Transverse colon (tissue), 4 donors: Measurements from ENCODE around the gene POC1A. TPM values are rescaled to one million over a fixed set of nuclear protein-coding genes. Genes with fewer than 3 reads are reported as not detected.

Experiments used
- DNase-seq: peaks from one replicate; pipeline ENCODE4 v3.0.0-alpha.2; 2019
- H3K27ac ChIP-seq, 4 donors: fragments of 200-600 bp; sonication (generic); 2 replicates each; pipeline ENCODE4 v1.5.1; 2016 to 2018; ENCODE audit warnings: inconsistent platforms in 4 of 4
- H3K27me3 ChIP-seq: fragments of 200-600 bp; sonication (generic); 2 replicates; pipeline ENCODE4 v1.5.1; 2017; ENCODE audit warnings: inconsistent platforms
- H3K36me3 ChIP-seq, 4 donors: fragments of 200-600 bp; sonication (generic); 2 replicates each; pipeline ENCODE4 v1.5.1; 2017 to 2019; ENCODE audit warnings: inconsistent platforms in 4 of 4
- H3K4me1 ChIP-seq, 4 donors: fragments of 200-600 bp; sonication (generic); 2 replicates each; pipeline ENCODE4 v1.5.1; 2017 to 2020; ENCODE audit warnings: inconsistent platforms in 4 of 4
- H3K4me3 ChIP-seq, 4 donors: fragments of 200-600 bp; sonication (generic); 1 replicate in 1 of 4; 2 replicates in 3 of 4; pipeline versions ENCODE4 v1.5.1 to v1.6.1; 2017 to 2019; ENCODE audit warnings: inconsistent platforms in 4 of 4
- H3K9me3 ChIP-seq, 2 donors: fragments of 200-600 bp; sonication (generic); 2 replicates each; pipeline ENCODE4 v1.5.1; 2017 to 2019; ENCODE audit warnings: inconsistent platforms in 2 of 2
- EP300 ChIP-seq: sonication (generic); formaldehyde crosslinking; IDR thresholded peaks from one replicate; pipeline ENCODE4 v1.6.1; 2017; ENCODE audit warnings: antibody characterized with exemption, low read depth
- POLR2A ChIP-seq: fragments of 450-650 bp; IDR thresholded peaks from one replicate; pipeline ENCODE4 v1.6.1; 2016; ENCODE audit warnings: antibody characterized with exemption, mild to moderate bottlenecking, moderate library complexity
- POLR2AphosphoS5 ChIP-seq, 3 donors: sonication (generic); formaldehyde crosslinking; IDR thresholded peaks; one replicate each; pipeline ENCODE4 v1.6.1; 2016; ENCODE audit warnings: antibody characterized with exemption in 3 of 3
- WGBS, 2 donors: methylation state at CpG; one replicate each; pipeline ENCODE4 v1.1.5; 2018; ENCODE audit warnings: low coverage in 1 of 2; 5-methylcytosine and 5-hydroxymethylcytosine counted together
- in situ Hi-C, 4 donors: fragments of 200-750 bp; cut with MboI; loops; one replicate each; pipeline versions ENCODE4 v1.15.0 to v1.15.1; 2017; ENCODE audit warnings: low sequenced_read_pairs in 3 of 4, low pct_ligation_motif_present in 1 of 4, low pct_unique_long_range_greater_than_20kb in 1 of 4
- intact Hi-C: fragments of 100-400 bp; cut with DNase I; formaldehyde crosslinking; loops from one replicate; pipeline ENCODE4 v1.15.1; 2023; ENCODE audit warnings: low total_unique reads
- total RNA-seq, 4 donors: library from RNA; depleted of rRNA; stranded (reverse); fragments of >200 nt; gene quantifications; one replicate each; pipeline ENCODE4 v1.1.0, GENCODE V29; 2016
- TF ChIP-seq, protein P1 (sequence below), 5 experiments: fragments of 200-600 bp in 3 of 5; fragments of 450-650 bp in 2 of 5; sonication (generic) in 3 of 5; IDR thresholded peaks; 1 replicate in 2 of 5; 2 replicates in 3 of 5; pipeline ENCODE4 v1.5.1; 2016 to 2017; ENCODE audit warnings: antibody characterized with exemption in 5 of 5, inconsistent platforms in 3 of 5, mild to moderate bottlenecking in 2 of 5, moderate library complexity in 1 of 5

The POC1A gene
- total RNA-seq, 4 donors from 2014 or later, result 0.80 to 3.1 (median 2.2) TPM; not detected in 1

GRCh38 chr3:52095990-52096775 is 58.0 kb downstream of the POC1A start:
- DNase-seq, result no peak
- Histone ChIP-seq H3K27me3 (no peaks in the 10 kb centered on the region), H3K4me1 (no peaks in the 10 kb centered on the region), H3K4me3 (no peak overlapping the region), H3K9me3 (no peaks in the 10 kb centered on the region), H3K27ac (no peak overlapping the region), H3K36me3 (no peaks in the 10 kb centered on the region)
- intact Hi-C loops (no loop called here), in situ Hi-C loops (no loop called here)
- TF ChIP-seq, protein P1, sequence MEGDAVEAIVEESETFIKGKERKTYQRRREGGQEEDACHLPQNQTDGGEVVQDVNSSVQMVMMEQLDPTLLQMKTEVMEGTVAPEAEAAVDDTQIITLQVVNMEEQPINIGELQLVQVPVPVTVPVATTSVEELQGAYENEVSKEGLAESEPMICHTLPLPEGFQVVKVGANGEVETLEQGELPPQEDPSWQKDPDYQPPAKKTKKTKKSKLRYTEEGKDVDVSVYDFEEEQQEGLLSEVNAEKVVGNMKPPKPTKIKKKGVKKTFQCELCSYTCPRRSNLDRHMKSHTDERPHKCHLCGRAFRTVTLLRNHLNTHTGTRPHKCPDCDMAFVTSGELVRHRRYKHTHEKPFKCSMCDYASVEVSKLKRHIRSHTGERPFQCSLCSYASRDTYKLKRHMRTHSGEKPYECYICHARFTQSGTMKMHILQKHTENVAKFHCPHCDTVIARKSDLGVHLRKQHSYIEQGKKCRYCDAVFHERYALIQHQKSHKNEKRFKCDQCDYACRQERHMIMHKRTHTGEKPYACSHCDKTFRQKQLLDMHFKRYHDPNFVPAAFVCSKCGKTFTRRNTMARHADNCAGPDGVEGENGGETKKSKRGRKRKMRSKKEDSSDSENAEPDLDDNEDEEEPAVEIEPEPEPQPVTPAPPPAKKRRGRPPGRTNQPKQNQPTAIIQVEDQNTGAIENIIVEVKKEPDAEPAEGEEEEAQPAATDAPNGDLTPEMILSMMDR (IDR thresholded peaks at IDR 0.05), result no peak
- WGBS, 2 donors, result 92% methylated on average over 8 of the region's 8 CpGs; no CpG with 5 or more reads in 1 of the 2 donors

DNA sequence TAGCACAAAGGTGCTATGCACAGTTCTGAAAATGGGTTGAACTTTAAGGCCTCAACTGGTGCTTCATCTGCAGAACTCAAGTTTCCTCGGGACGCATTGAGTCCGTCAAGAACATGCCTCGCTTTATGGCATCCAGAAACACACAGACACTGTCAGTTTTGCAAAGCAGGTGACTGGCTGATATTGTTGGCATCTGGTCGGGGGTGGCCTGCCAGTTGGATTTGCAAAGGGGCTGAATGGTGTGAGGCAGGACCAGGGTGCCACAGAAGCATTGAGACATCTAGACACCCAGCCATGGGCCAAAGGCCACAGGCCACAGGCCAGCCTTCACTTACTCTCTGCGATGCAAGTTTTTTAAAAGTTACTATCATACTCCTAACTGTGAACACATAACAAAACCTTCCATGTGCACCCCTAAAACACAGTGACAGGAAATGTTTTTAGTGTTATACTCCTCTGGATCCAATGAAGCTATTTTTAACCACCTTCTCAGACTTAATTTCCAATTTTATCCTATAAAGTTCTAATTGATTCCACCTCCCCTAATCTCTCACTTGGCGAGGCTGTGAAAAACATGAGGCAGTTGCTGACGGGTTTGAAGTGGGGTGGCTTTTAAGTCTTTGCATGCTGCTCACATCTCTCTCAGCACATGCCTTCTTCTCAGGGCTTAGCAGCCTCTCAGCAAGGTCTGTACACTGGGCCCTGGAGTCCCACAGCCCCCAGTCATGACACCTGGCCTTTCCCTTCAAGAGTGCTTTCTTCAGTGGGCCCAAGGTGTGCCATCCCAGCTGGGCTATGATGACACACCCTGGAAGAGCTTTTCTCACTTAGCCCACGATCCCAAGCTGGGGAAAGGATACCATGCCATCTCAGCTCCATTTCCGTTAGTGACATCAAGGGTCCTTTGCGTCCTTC is 59.4 kb downstream of the POC1A start:
- no peak overlapping the region for H3K4me3 ChIP-seq
- H3K27ac ChIP-seq, result no peak overlapping the region
- TF ChIP-seq POLR2AphosphoS5 (IDR thresholded peaks at IDR 0.05) (no peak), POLR2A (no peak), EP300 (no peak)
- TF ChIP-seq, protein P1 (IDR thresholded peaks at IDR 0.05), result no peak
- H3K27me3 ChIP-seq, result no peaks in the 10 kb centered on the region
- in situ Hi-C loops, result no loop called here
- intact Hi-C loops, result no loop called here
- H3K4me1 ChIP-seq, result peaks cover 0 to 5% (median 4%) of the 10 kb centered on the region in 4 donors
- 96 to 97% methylated on average over 5 to 11 of the region's 11 CpGs for WGBS, 2 donors
- no peaks in the 10 kb centered on the region for H3K36me3 ChIP-seq
- DNase-seq, result no peak
- no peaks in the 10 kb centered on the region for H3K9me3 ChIP-seq

- no peak for TF ChIP-seq EP300
- TF ChIP-seq, protein P1 (IDR thresholded peaks at IDR 0.05), result no peak
- no peak for DNase-seq
- intact Hi-C loops, result no loop called here
- no peaks in the 10 kb centered on the region for H3K27me3 ChIP-seq
- H3K27ac ChIP-seq, result no peak overlapping the region
- in situ Hi-C loops, result no loop called here
- 96% methylated on average over 5 of the region's 7 CpGs; no CpG with 5 or more reads in 1 of the 2 donors for WGBS, 2 donors
- H3K9me3 ChIP-seq, result no peaks in the 10 kb centered on the region
- H3K4me1 ChIP-seq, result peaks cover 0 to 5% (median 4%) of the 10 kb centered on the region in 4 donors
- H3K36me3 ChIP-seq, result no peaks in the 10 kb centered on the region
- H3K4me3 ChIP-seq, result no peak overlapping the region
Observed at GRCh38 chr3:52093756-52094545, 60.3 kb downstream of the POC1A start.

GRCh38 chr3:52092891-52093290 is 61.3 kb downstream of the POC1A start:
- TF ChIP-seq POLR2A, result no peak
- in situ Hi-C loops, result no loop called here
- H3K9me3 ChIP-seq, result no peaks in the 10 kb centered on the region
- no peaks in the 10 kb centered on the region for H3K36me3 ChIP-seq
- H3K4me1 ChIP-seq, result peaks cover 0 to 12% (median 4%) of the 10 kb centered on the region in 4 donors
- no peak overlapping the region for H3K4me3 ChIP-seq
- DNase-seq, result no peak
- intact Hi-C loops, result no loop called here
- H3K27me3 ChIP-seq, result no peaks in the 10 kb centered on the region
- WGBS, 2 donors, result 91% methylated on average over 7 of the region's 7 CpGs; no CpG with 5 or more reads in 1 of the 2 donors
- no peak overlapping the region for H3K27ac ChIP-seq
